GM23338 (cell line): ENCODE data around the gene ZNF217. TPM values are rescaled to one million over a fixed set of nuclear protein-coding genes. Genes with fewer than 3 reads are reported as not detected.

Experiments used
- ATAC-seq: fragments of 200-7000 bp; cut with Tn5 transposase; 3 replicates; pipeline ENCODE4 v1.9.1; 2020
- DNase-seq: peaks from one replicate; pipeline ENCODE4 v3.0.0-alpha.2; 2015; ENCODE audit warnings: low spot score
- H2AFZ ChIP-seq: fragments of 200-600 bp; sonication (generic); 2 replicates; pipeline ENCODE4 v1.8.0; 2016; ENCODE audit warnings: antibody characterized with exemption, mild to moderate bottlenecking, moderate library complexity
- H3F3A ChIP-seq: fragments of 200-600 bp; sonication (generic); replicated peaks from 2 replicates; pipeline ENCODE4 v1.8.0; 2017; ENCODE audit warnings: antibody characterized with exemption, mixed run types, low read depth
- H3K27ac ChIP-seq: fragments of 200-600 bp; sonication (generic); 2 replicates; pipeline ENCODE4 v1.6.1; 2016; ENCODE audit warnings: low read depth
- H3K27me3 ChIP-seq: fragments of 200-600 bp; sonication (generic); 2 replicates; pipeline ENCODE4 v1.8.0; 2016; ENCODE audit warnings: mild to moderate bottlenecking, mixed run types, moderate library complexity; ENCODE audit not compliant: insufficient read depth
- H3K36me3 ChIP-seq: fragments of 200-600 bp; sonication (generic); 2 replicates; pipeline ENCODE4 v1.8.0; 2016; ENCODE audit warnings: mild to moderate bottlenecking; ENCODE audit not compliant: insufficient read depth
- H3K4me1 ChIP-seq: fragments of 200-600 bp; sonication (generic); 2 replicates; pipeline ENCODE4 v1.8.0; 2016; ENCODE audit warnings: mild to moderate bottlenecking, moderate library complexity; ENCODE audit not compliant: insufficient read depth
- H3K4me2 ChIP-seq: fragments of 200-600 bp; sonication (generic); 2 replicates; pipeline ENCODE4 v1.7.1; 2017; ENCODE audit warnings: mixed run types
- H3K4me3 ChIP-seq: fragments of 200-600 bp; sonication (generic); 2 replicates; pipeline ENCODE4 v1.6.1; 2016; ENCODE audit warnings: mixed run types
- H3K79me2 ChIP-seq: fragments of 200-600 bp; sonication (generic); replicated peaks from 2 replicates; pipeline ENCODE4 v1.8.0; 2017; ENCODE audit warnings: mild to moderate bottlenecking; ENCODE audit not compliant: insufficient read depth
- H3K9me2 ChIP-seq: fragments of 200-600 bp; sonication (generic); 2 replicates; pipeline ENCODE4 v1.8.0; 2017; ENCODE audit not compliant: insufficient read depth
- H4K20me1 ChIP-seq: fragments of 200-600 bp; sonication (generic); replicated peaks from 2 replicates; pipeline ENCODE4 v1.8.0; 2017; ENCODE audit warnings: mild to moderate bottlenecking; ENCODE audit not compliant: insufficient read depth
- H3K27ac Mint-ChIP-seq: 2 replicates; pipeline ENCODE4 v1.8.0; 2020; ENCODE audit warnings: inconsistent platforms, mild to moderate bottlenecking, moderate library complexity, mixed read lengths
- H3K27me3 Mint-ChIP-seq: 3 replicates; pipeline ENCODE4 v1.8.0; 2022; ENCODE audit warnings: low read depth, mild to moderate bottlenecking, moderate library complexity, mixed read lengths, inconsistent platforms; ENCODE audit not compliant: insufficient read depth, poor library complexity
- H3K36me3 Mint-ChIP-seq: 3 replicates; pipeline ENCODE4 v1.8.0; 2021; ENCODE audit warnings: low read depth, mild to moderate bottlenecking, inconsistent platforms, moderate library complexity, mixed read lengths
- H3K4me1 Mint-ChIP-seq: 3 replicates; pipeline ENCODE4 v1.8.0; 2020; ENCODE audit warnings: mild to moderate bottlenecking, inconsistent platforms, mixed read lengths
- H3K4me3 Mint-ChIP-seq: 3 replicates; pipeline ENCODE4 v1.8.0; 2021; ENCODE audit warnings: moderate library complexity, mild to moderate bottlenecking, inconsistent platforms, mixed read lengths
- H3K9me3 Mint-ChIP-seq: 3 replicates; pipeline ENCODE4 v1.8.0; 2020; ENCODE audit warnings: moderate library complexity, mild to moderate bottlenecking, inconsistent platforms, mixed read lengths
- EZH2 ChIP-seq: fragments of 200-600 bp; sonication (generic); IDR thresholded peaks from one replicate; pipeline ENCODE4 v1.8.0; 2017; ENCODE audit warnings: antibody characterized with exemption, mild to moderate bottlenecking, low read depth; ENCODE audit not compliant: unreplicated experiment
- JUNB ChIP-seq: IDR thresholded peaks from one replicate; pipeline ENCODE4 v1.6.1; 2016; ENCODE audit warnings: antibody characterized with exemption; ENCODE audit not compliant: unreplicated experiment
- NANOG ChIP-seq: IDR thresholded peaks from 2 replicates; pipeline ENCODE4 v1.6.1; 2016; ENCODE audit warnings: antibody characterized with exemption, borderline replicate concordance
- POLR2AphosphoS5 ChIP-seq: IDR thresholded peaks from 2 replicates; pipeline ENCODE4 v1.6.1; 2016; ENCODE audit warnings: antibody characterized with exemption, low read depth
- STAT1 ChIP-seq: IDR thresholded peaks from one replicate; pipeline ENCODE4 v1.6.1; 2016; ENCODE audit warnings: antibody characterized with exemption; ENCODE audit not compliant: unreplicated experiment
- ZNF114 ChIP-seq: fragments of 250-450 bp; sonication (Bioruptor Pico); IDR thresholded peaks from 2 replicates; pipeline ENCODE4 v1.5.0; 2020; ENCODE audit warnings: mild to moderate bottlenecking, moderate library complexity
- ZNF331 ChIP-seq: fragments of 250-450 bp; sonication (Bioruptor Pico); IDR thresholded peaks from 2 replicates; pipeline ENCODE4 v1.5.0; 2020; ENCODE audit warnings: low read depth, mild to moderate bottlenecking, moderate library complexity
- polyA plus RNA-seq: library from polyadenylated mRNA; unstranded; fragments of >200 nt; fragmentation: Nextera tagmentation; extraction: Ambion mirVana; gene quantifications from 2 replicates; pipeline ENCODE4 v1.2.1, GENCODE V29; 2016
- total RNA-seq: library from RNA; depleted of rRNA; stranded (reverse); fragments of >200 nt; shearing (Covaris generic); gene quantifications from 2 replicates; pipeline ENCODE4 v1.2.3, GENCODE V29; 2014
- TF ChIP-seq, protein P1 (sequence below): IDR thresholded peaks from one replicate; pipeline ENCODE4 v1.6.1; 2018; ENCODE audit warnings: antibody characterized with exemption; ENCODE audit not compliant: unreplicated experiment
- TF ChIP-seq, protein P2 (sequence below): fragments of 250-450 bp; sonication (Bioruptor Pico); IDR thresholded peaks from 2 replicates; pipeline ENCODE4 v1.5.0; 2020; ENCODE audit warnings: mild to moderate bottlenecking, moderate library complexity
- TF ChIP-seq, protein P3 (sequence below), 2 experiments: fragments of 200-600 bp in 1 of 2; sonication (generic) in 1 of 2; conservative IDR thresholded peaks; 2 replicates each; pipeline versions ENCODE4 v1.5.1 to v1.6.1; 2016 to 2017; ENCODE audit warnings: antibody characterized with exemption in 2 of 2, low read depth in 2 of 2, mild to moderate bottlenecking in 2 of 2, moderate library complexity in 1 of 2

The ZNF217 gene
- total and polyA plus RNA-seq, 2 experiments from 2014 or later, result 32.8 to 78.0 TPM

DNA sequence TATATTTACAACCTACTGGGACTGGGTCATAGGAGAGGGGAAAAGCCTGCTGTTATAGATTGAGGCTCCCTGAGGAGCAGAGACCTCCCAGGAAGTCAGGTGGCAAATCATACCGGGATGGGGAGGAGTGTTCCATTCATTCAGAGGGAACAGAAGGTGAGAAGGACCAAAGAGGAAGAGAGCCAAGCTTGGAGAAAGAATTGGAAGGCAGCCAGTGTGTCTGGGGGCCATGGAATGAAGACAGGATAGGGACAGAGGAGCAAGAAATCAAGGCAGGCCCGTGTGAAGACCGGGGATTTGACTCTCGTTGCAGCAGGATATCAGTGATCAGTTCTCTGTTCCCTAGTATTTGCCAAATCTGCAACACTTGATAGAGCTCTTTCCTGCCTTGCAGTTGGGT, 5.7 kb upstream of the ZNF217 start:
- no peaks in the 10 kb centered on the region for H3K79me2 ChIP-seq
- Mint-ChIP-seq H3K4me3 (no peak overlapping the region), H3K4me1 (peaks cover 46% of the 10 kb centered on the region), H3K36me3 (no peaks in the 10 kb centered on the region; the same call in 2 of the 3 replicates), H3K27me3 (peaks cover 10% of the 10 kb centered on the region), H3K27ac (no peak overlapping the region), H3K9me3 (no peaks in the 10 kb centered on the region)
- H3K27ac ChIP-seq, result 0 out of 2 replicates have a peak overlapping the region, but pooled peaks have one; percentile 57
- no peaks in the 10 kb centered on the region; the same call in 1 of the 2 replicates for H3F3A ChIP-seq
- no peaks in the 10 kb centered on the region for H3K36me3 ChIP-seq
- DNase-seq (no peak), ATAC-seq (no peak)
- H4K20me1 ChIP-seq, result no peaks in the 10 kb centered on the region
- H2AFZ ChIP-seq, result peak overlapping the region; percentile 70; the same call in 1 of the 2 replicates
- H3K4me1 ChIP-seq, result peaks cover 48% of the 10 kb centered on the region
- H3K4me2 ChIP-seq, result no peak overlapping the region
- H3K27me3 ChIP-seq, result no peaks in the 10 kb centered on the region
- no peak for TF ChIP-seq STAT1
- no peak for TF ChIP-seq JUNB
- no peak for TF ChIP-seq POLR2AphosphoS5
- TF ChIP-seq NANOG, result no peak
- TF ChIP-seq ZNF331 (CRISPR knock-in tag), result no peak
- TF ChIP-seq ZNF114, result no peak
- no peak overlapping the region for H3K4me3 ChIP-seq
- 0 out of 2 replicates have a peak, but pooled peaks cover 4% of the 10 kb centered on the region for H3K9me2 ChIP-seq

DNA sequence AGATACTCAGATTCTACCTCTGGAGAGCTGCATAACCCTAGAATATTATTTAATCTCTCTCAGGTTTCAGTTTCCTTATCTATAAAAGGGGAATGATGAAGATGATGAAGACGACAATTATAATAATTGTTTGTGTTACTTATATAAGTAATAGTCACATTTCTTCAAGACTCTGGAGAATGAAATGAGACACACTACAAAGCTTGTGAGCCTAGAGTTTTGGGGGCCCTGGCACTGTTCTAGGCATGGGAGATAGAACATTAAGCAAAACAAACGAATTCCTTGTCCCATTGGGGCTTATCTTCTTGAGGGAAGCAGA, 5.4 kb upstream of the ZNF217 start:
- Histone ChIP-seq H3K79me2 (no peaks in the 10 kb centered on the region), H3K4me2 (no peak overlapping the region), H3K4me3 (no peak overlapping the region), H3F3A (no peaks in the 10 kb centered on the region; the same call in 1 of the 2 replicates), H3K4me1 (peaks cover 48% of the 10 kb centered on the region), H2AFZ (peak overlapping the region; percentile 70; the same call in 1 of the 2 replicates), H3K36me3 (no peaks in the 10 kb centered on the region), H3K27me3 (no peaks in the 10 kb centered on the region), H4K20me1 (no peaks in the 10 kb centered on the region), H3K9me2 (0 out of 2 replicates have a peak, but pooled peaks cover 4% of the 10 kb centered on the region), H3K27ac (no peak overlapping the region)
- TF ChIP-seq, protein P1, sequence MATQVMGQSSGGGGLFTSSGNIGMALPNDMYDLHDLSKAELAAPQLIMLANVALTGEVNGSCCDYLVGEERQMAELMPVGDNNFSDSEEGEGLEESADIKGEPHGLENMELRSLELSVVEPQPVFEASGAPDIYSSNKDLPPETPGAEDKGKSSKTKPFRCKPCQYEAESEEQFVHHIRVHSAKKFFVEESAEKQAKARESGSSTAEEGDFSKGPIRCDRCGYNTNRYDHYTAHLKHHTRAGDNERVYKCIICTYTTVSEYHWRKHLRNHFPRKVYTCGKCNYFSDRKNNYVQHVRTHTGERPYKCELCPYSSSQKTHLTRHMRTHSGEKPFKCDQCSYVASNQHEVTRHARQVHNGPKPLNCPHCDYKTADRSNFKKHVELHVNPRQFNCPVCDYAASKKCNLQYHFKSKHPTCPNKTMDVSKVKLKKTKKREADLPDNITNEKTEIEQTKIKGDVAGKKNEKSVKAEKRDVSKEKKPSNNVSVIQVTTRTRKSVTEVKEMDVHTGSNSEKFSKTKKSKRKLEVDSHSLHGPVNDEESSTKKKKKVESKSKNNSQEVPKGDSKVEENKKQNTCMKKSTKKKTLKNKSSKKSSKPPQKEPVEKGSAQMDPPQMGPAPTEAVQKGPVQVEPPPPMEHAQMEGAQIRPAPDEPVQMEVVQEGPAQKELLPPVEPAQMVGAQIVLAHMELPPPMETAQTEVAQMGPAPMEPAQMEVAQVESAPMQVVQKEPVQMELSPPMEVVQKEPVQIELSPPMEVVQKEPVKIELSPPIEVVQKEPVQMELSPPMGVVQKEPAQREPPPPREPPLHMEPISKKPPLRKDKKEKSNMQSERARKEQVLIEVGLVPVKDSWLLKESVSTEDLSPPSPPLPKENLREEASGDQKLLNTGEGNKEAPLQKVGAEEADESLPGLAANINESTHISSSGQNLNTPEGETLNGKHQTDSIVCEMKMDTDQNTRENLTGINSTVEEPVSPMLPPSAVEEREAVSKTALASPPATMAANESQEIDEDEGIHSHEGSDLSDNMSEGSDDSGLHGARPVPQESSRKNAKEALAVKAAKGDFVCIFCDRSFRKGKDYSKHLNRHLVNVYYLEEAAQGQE, result no peak
- TF ChIP-seq NANOG, result no peak
- no peak for TF ChIP-seq JUNB
- no peak for TF ChIP-seq ZNF331 (CRISPR knock-in tag)
- no peak for TF ChIP-seq EZH2
- TF ChIP-seq, protein P2, sequence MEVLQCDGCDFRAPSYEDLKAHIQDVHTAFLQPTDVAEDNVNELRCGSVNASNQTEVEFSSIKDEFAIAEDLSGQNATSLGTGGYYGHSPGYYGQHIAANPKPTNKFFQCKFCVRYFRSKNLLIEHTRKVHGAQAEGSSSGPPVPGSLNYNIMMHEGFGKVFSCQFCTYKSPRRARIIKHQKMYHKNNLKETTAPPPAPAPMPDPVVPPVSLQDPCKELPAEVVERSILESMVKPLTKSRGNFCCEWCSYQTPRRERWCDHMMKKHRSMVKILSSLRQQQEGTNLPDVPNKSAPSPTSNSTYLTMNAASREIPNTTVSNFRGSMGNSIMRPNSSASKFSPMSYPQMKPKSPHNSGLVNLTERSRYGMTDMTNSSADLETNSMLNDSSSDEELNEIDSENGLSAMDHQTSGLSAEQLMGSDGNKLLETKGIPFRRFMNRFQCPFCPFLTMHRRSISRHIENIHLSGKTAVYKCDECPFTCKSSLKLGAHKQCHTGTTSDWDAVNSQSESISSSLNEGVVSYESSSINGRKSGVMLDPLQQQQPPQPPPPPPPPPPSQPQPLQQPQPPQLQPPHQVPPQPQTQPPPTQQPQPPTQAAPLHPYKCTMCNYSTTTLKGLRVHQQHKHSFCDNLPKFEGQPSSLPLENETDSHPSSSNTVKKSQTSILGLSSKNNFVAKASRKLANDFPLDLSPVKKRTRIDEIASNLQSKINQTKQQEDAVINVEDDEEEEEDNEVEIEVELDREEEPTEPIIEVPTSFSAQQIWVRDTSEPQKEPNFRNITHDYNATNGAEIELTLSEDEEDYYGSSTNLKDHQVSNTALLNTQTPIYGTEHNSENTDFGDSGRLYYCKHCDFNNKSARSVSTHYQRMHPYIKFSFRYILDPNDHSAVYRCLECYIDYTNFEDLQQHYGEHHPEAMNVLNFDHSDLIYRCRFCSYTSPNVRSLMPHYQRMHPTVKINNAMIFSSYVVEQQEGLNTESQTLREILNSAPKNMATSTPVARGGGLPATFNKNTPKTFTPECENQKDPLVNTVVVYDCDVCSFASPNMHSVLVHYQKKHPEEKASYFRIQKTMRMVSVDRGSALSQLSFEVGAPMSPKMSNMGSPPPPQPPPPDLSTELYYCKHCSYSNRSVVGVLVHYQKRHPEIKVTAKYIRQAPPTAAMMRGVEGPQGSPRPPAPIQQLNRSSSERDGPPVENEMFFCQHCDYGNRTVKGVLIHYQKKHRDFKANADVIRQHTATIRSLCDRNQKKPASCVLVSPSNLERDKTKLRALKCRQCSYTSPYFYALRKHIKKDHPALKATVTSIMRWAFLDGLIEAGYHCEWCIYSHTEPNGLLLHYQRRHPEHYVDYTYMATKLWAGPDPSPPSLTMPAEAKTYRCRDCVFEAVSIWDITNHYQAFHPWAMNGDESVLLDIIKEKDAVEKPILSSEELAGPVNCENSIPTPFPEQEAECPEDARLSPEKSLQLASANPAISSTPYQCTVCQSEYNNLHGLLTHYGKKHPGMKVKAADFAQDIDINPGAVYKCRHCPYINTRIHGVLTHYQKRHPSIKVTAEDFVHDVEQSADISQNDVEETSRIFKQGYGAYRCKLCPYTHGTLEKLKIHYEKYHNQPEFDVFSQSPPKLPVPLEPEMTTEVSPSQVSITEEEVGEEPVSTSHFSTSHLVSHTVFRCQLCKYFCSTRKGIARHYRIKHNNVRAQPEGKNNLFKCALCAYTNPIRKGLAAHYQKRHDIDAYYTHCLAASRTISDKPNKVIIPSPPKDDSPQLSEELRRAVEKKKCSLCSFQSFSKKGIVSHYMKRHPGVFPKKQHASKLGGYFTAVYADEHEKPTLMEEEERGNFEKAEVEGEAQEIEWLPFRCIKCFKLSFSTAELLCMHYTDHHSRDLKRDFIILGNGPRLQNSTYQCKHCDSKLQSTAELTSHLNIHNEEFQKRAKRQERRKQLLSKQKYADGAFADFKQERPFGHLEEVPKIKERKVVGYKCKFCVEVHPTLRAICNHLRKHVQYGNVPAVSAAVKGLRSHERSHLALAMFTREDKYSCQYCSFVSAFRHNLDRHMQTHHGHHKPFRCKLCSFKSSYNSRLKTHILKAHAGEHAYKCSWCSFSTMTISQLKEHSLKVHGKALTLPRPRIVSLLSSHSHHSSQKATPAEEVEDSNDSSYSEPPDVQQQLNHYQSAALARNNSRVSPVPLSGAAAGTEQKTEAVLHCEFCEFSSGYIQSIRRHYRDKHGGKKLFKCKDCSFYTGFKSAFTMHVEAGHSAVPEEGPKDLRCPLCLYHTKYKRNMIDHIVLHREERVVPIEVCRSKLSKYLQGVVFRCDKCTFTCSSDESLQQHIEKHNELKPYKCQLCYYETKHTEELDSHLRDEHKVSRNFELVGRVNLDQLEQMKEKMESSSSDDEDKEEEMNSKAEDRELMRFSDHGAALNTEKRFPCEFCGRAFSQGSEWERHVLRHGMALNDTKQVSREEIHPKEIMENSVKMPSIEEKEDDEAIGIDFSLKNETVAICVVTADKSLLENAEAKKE (CRISPR knock-in tag), result no peak
- TF ChIP-seq, protein P3, sequence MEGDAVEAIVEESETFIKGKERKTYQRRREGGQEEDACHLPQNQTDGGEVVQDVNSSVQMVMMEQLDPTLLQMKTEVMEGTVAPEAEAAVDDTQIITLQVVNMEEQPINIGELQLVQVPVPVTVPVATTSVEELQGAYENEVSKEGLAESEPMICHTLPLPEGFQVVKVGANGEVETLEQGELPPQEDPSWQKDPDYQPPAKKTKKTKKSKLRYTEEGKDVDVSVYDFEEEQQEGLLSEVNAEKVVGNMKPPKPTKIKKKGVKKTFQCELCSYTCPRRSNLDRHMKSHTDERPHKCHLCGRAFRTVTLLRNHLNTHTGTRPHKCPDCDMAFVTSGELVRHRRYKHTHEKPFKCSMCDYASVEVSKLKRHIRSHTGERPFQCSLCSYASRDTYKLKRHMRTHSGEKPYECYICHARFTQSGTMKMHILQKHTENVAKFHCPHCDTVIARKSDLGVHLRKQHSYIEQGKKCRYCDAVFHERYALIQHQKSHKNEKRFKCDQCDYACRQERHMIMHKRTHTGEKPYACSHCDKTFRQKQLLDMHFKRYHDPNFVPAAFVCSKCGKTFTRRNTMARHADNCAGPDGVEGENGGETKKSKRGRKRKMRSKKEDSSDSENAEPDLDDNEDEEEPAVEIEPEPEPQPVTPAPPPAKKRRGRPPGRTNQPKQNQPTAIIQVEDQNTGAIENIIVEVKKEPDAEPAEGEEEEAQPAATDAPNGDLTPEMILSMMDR (conservative IDR thresholded peaks at IDR 0.05; ENCODE audit: low read depth in 2 of 2), result no peak
- ATAC-seq (no peak), DNase-seq (no peak)
- Mint-ChIP-seq H3K4me1 (peaks cover 46% of the 10 kb centered on the region), H3K9me3 (no peaks in the 10 kb centered on the region), H3K27me3 (peaks cover 10% of the 10 kb centered on the region), H3K27ac (no peak overlapping the region), H3K4me3 (no peak overlapping the region), H3K36me3 (no peaks in the 10 kb centered on the region; the same call in 2 of the 3 replicates)
